ENCODE measurements around the gene CBX3.

- TF ChIP-seq JUN (CRISPR knock-in tag; IDR thresholded peaks at IDR 0.05) (no peak), ZBTB43 (CRISPR knock-in tag; IDR thresholded peaks at IDR 0.05) (no peak), NFATC4 (CRISPR knock-in tag; IDR thresholded peaks at IDR 0.05) (no peak), HMGXB4 (CRISPR knock-in tag; IDR thresholded peaks at IDR 0.05) (no peak), PREB (CRISPR knock-in tag; IDR thresholded peaks at IDR 0.05; ENCODE audit: borderline replicate concordance) (no peak), SP1 (CRISPR knock-in tag; conservative IDR thresholded peaks at IDR 0.05) (no peak), CTCF (IDR thresholded peaks at IDR 0.05) (no peak), USF2 (CRISPR knock-in tag; IDR thresholded peaks at IDR 0.05) (no peak), PRDM15 (CRISPR knock-in tag; IDR thresholded peaks at IDR 0.05) (no peak)
These were observed 2.8 kb upstream of the CBX3 start for GRCh38 chr7:26198781-26199169.
